GM21825 (cell line): Measurements from ENCODE around the gene TOP2B.

Experiments used
- ATAC-seq: cut with Tn5 transposase; IDR thresholded peaks from one replicate; pipeline ENCODE4 v1.9.1; 2021; ENCODE audit warnings: mild to moderate bottlenecking, moderate library complexity; ENCODE audit not compliant: unreplicated experiment

TOP2B gene

DNA sequence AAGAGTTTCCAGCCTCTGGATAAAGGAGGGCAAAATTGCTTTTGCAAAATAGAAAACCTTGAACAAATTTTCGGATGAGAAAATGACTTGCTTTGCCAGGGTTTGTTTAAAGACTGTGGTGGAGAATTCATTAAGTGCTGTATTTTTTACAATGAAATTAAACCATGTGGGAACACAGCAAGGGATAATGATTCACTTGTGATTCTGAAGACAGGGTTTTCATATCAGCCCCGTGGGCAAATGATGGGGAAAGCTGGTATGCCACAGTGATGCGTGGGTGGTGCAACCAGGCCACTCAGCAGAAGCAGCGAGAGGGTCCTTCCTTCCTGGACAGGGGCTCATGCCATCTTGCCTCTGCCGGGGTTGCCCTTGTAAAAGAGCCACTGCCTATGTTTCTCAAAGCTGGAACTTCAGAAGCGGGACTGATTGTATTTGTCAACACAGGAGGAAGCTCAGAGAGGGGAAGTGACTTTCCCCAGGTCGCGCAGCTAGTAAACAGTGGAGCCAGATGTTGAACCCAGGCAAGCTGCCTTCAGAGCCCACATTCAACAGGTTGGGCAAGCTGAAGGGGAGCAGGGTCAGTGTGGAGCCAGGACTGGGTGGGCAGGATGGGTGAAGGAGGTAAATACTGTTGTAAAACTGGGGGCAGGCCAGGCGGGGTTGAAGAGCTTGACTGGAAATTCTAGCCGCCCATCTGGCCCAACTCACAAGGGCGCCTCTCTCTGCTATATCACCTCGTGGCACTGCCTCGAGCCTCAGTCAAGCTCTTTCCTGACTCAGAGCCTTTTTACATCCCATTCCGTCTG lies 79.1 kb downstream of the TOP2B start:
- ATAC-seq = no peak

GRCh38 chr3:25584011-25584789 lies 80.5 kb downstream of the TOP2B start:
- no peak for ATAC-seq

DNA sequence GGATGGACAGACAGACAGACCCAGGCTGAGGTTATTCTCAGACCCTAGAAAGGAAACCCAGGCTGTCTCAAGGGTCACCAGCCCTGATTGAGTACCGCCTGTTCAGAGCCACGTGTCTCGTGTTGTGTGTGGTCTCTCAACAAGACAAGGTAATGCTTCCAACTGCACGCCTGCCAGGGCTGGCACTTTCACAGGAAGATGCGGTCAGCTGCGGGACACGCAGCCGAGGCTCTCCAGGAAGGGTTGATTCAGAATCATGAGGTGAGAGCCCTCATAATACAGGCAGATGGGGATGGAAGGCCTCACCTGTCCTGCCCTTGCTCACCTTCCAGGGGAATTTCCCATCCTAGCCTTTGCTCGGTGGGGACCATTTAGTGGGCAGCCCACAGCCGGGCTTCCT lies 81.4 kb downstream of the TOP2B start:
- ATAC-seq = no peak

- no peak for ATAC-seq
These were observed 82.5 kb downstream of the TOP2B start for GRCh38 chr3:25582242-25582641.

- no peak for ATAC-seq
These were observed 82.9 kb downstream of the TOP2B start for GRCh38 chr3:25581823-25582222.

DNA sequence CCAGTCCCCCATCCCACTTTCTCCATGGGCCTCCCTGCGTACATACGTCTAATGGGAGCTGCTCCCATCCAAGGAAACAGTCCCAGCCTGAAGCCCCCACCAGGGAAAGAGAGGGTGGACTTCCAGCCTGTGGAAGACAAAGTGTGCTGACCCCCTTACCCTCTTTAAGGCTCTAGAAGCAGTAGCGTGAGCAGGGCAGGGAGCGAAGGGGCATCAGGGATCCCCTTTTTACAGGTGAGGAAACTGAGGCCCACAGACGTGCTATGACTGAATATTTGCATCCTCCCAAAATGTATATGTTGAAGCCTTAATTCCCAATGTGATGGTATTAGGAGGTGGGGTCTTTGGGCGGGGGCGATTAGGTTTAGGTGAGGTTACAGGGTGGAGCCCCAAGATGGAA lies 83.4 kb downstream of the TOP2B start:
- no peak for ATAC-seq

- no peak for ATAC-seq
These were observed 84.2 kb downstream of the TOP2B start for GRCh38 chr3:25580534-25580933.

DNA sequence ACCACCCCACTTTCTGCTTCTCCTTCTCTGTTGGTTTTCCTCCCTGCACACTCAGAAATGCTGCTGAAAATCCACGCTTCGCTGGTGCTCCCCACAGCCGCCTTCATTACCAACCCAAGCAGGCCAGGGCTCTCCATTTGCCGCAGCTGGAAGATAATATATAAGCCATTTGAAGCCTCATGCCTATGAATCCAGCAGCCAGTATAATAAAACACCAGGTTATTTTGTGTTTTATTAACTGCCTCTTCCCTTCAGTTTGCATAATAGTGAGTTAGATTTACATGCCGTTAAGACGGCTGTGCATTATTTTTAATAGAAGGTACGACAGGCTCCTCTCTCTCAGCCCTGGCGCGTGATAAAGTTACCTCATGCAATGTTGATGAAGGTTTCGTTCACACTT lies 86.6 kb downstream of the TOP2B start:
- ATAC-seq = no peak

- ATAC-seq = no peak
These were observed 87.8 kb downstream of the TOP2B start for GRCh38 chr3:25576831-25577454.

DNA sequence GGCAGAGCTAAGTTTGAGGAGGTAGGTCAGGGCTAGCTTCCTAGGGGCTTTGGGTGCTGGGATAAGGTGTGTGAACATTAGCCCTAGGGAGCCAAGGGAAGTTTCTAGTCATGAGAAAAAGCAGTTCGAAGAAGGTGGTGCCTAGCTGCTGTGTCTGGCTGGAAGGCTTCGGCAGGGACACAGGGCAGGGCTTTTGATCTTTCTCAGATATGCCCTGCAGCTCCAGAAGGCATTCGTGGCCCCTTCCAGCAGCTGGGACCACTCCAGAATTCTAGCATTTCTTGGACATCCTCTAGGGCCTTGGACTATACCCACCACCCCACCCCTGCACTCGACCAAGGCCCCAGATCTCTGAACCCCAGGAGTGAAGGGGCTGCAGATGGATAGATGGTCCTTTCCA lies 88.6 kb downstream of the TOP2B start:
- ATAC-seq = no peak

GRCh38 chr3:25575001-25575400 lies 89.7 kb downstream of the TOP2B start:
- ATAC-seq = no peak

GRCh38 chr3:25574172-25574765 lies 90.4 kb downstream of the TOP2B start:
- no peak for ATAC-seq

DNA sequence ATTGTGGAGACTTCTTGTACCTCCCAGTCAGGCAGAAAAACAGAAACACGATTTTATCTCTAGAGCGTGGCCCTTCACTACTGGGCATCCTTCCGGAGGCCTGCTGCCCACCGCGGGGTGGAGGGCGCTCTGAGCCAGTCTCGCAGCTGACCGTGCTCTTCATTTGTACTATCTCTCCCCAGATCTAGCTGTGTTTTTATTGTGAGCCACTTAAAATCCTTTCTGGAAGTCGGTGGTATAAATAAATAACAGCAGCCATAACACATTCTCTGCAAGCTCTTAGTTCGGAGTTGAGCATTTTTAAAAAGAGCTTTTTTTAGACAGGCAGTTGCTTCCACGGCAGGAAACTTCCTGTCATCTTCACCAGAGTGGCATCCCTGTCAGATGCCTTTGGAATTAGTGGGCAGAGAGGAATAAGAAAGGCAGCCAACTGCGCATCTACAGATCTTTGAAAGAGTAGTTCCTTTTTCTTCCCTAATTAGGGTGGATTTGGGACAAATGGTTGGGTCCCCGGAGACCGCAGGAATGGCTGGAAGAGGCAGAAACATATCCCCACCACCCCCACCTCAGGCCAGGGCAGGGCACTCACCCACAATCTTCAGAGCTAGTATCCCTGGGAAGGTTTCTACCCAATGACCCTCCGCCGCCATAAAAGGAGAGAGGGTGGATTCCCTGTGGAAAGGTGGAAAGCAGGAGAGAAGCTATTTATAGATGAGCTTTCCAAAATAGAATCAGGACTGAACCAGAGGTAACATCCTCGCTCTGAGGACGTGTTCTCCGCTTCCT lies 91.1 kb downstream of the TOP2B start:
- no peak for ATAC-seq

GRCh38 chr3:25572919-25573385 lies 91.8 kb downstream of the TOP2B start:
- ATAC-seq = no peak

DNA sequence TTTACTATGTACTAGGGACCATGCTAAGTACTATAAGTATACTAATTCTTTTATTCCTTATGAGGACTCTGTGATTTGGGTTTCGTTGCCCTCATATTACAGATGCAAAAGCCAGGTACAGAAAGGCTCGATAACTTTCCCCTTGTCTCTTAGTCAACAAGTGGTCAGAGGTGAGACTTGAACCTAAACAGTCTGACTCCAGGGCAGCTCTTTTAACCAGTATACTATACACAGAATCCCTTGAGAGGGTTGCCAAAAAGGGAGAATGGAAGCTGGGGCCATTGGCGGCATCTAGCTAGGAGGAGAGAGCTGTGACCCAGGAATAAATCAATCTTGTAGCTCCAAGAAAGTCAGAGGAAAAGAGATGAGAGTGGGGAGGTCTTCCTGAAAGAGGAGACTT lies 92.4 kb downstream of the TOP2B start:
- ATAC-seq = no peak

DNA sequence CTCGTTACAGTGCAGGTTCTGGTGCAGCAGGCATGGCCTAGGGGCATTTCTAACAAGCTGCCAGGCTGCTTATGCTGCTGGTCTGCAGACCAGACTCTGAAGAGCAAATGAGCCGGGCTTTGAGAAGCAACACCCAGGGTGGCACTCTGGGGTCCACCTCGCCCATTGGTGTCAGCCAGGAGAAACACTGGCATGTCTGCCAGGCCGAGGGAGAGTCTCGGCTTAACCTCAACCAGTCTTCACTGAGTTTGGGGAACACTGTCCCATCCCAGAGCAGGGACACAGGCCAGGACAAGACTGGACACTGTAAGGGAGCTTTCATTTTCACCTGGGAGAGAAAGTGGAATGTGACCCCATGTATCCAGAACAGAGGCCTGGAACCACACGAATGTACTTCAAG lies 93.4 kb downstream of the TOP2B start:
- no peak for ATAC-seq

GRCh38 chr3:25568525-25569078 lies 96.1 kb downstream of the TOP2B start:
- ATAC-seq = no peak

GRCh38 chr3:25567806-25568524 lies 96.7 kb downstream of the TOP2B start:
- no peak for ATAC-seq

DNA sequence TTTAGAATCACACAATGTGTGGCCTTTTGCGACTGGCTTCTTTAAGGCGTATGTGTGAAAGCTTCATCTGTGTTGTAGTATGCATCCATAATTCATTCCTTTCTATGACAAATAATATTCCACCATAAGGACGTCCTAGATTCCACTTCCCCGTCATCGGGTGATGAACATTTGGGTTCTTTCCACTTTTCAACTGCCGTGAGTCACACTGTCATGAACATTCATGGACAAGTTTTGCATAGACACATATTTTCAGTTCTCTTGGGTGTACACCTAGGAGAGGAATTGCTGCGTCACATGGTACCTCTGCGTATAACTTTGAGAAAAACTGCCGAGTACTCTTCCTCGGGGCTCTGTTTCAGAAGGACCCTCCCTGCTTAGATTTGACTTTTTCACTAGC lies 97.3 kb downstream of the TOP2B start:
- no peak for ATAC-seq
